Stomach (tissue), 9 donors: Measurements from ENCODE around the gene RPS19. TPM values are rescaled to one million over a fixed set of nuclear protein-coding genes. Genes with fewer than 3 reads are reported as not detected.
A peak's percentile ranks its signal among the peaks of the same experiment; 100 is the strongest.

Source experiments
- DNase-seq, 2 donors: peaks; one replicate each; pipeline versions ENCODE4 v3.0.0 to v3.0.0-alpha.2; 2013 to 2019
- H3K27ac ChIP-seq, 5 donors: fragments of 200-600 bp in 4 of 5; sonication (generic) in 4 of 5; one replicate each; pipeline ENCODE4 v1.5.1; 2013 to 2019; ENCODE audit warnings: mild to moderate bottlenecking in 1 of 5, moderate library complexity in 1 of 5
- H3K27me3 ChIP-seq, 3 donors: fragments of 200-600 bp; sonication (generic); one replicate each; pipeline ENCODE4 v1.5.1; 2017 to 2019; ENCODE audit warnings: mixed run types in 1 of 3
- H3K36me3 ChIP-seq, 4 donors: fragments of 200-600 bp; sonication (generic); 1 replicate in 3 of 4; 2 replicates in 1 of 4; pipeline ENCODE4 v1.5.1; 2016 to 2019
- H3K4me1 ChIP-seq, 4 donors: fragments of 200-600 bp; sonication (generic); one replicate each; pipeline ENCODE4 v1.5.1; 2016 to 2019
- H3K4me3 ChIP-seq, 4 donors: fragments of 200-600 bp; sonication (generic) in 3 of 4; one replicate each; pipeline ENCODE4 v1.5.1; 2016 to 2019; ENCODE audit warnings: mild to moderate bottlenecking in 1 of 4
- H3K9me3 ChIP-seq, 4 donors: fragments of 200-600 bp; sonication (generic); one replicate each; pipeline ENCODE4 v1.5.1; 2016 to 2019
- CTCF ChIP-seq, 7 experiments: fragments of 450-650 bp in 4 of 7; fragments of 200-600 bp in 3 of 7; sonication (generic) in 3 of 7; IDR thresholded peaks; one replicate each; pipeline ENCODE4 v1.5.1; 2016 to 2019; ENCODE audit warnings: antibody characterized with exemption in 7 of 7, control low read depth in 2 of 7, mild to moderate bottlenecking in 1 of 7
- EP300 ChIP-seq: sonication (generic); formaldehyde crosslinking; IDR thresholded peaks from one replicate; pipeline ENCODE4 v1.6.1; 2017; ENCODE audit warnings: antibody characterized with exemption
- POLR2A ChIP-seq, 4 donors: fragments of 450-650 bp; IDR thresholded peaks; one replicate each; pipeline ENCODE4 v1.6.1; 2016; ENCODE audit warnings: antibody characterized with exemption in 4 of 4, control low read depth in 2 of 4, mild to moderate bottlenecking in 1 of 4, moderate library complexity in 1 of 4
- POLR2AphosphoS5 ChIP-seq, 3 donors: sonication (generic); formaldehyde crosslinking; IDR thresholded peaks; one replicate each; pipeline ENCODE4 v1.6.1; 2016; ENCODE audit warnings: antibody characterized with exemption in 3 of 3
- WGBS, 5 donors: extraction: QIAGEN DNeasy Blood & Tissue Kit in 3 of 5; methylation state at CpG; one replicate each; pipeline versions ENCODE4 v1.1.5 to v1.1.7; 2013 to 2018; 5-methylcytosine and 5-hydroxymethylcytosine counted together
- intact Hi-C: fragments of 100-400 bp; cut with DNase I; formaldehyde crosslinking; loops from one replicate; pipeline ENCODE4 v1.15.1; 2023; ENCODE audit warnings: low total_unique reads
- polyA plus RNA-seq, 3 donors: library from polyadenylated mRNA; stranded (reverse); fragments of 200-250 nt; gene quantifications; one replicate each; pipeline ENCODE4 v1.2.3, GENCODE V29; 2013
- total RNA-seq, 5 donors: library from RNA; depleted of rRNA; stranded (reverse); fragments of >200 nt; gene quantifications; one replicate each; pipeline versions ENCODE4 v1.1.0 to v1.2.3, GENCODE V29; 2014 to 2016
- donor health status: healthy with polysubstance abuse.
- donor health status: Bipolar disorder and iron deficiency.
- donor health status: healthy.

The RPS19 gene
- total and polyA plus RNA-seq, 8 donors = 394 to 4,242 (median 1,438) TPM

GRCh38 chr19:41821003-41821735 is 38.9 kb upstream of the RPS19 start:
- no peak for TF ChIP-seq EP300
- TF ChIP-seq POLR2AphosphoS5 (IDR thresholded peaks at IDR 0.05) = no peak
- TF ChIP-seq CTCF (IDR thresholded peaks at IDR 0.05) = peak in 5 of 7 experiments; percentile 27 to 56 (median 31)
- no peak for TF ChIP-seq POLR2A (IDR thresholded peaks at IDR 0.05)
- intact Hi-C loops = no loop called here
- H3K27ac ChIP-seq = no peak overlapping the region
- H3K27me3 ChIP-seq = peaks cover 0 to 13% (median 0%) of the 10 kb centered on the region in 3 donors
- DNase-seq = peak; percentile 36 to 66
- WGBS, 5 donors = 33 to 39% (median 36%) methylated on average over 12 of the region's 12 CpGs
- H3K9me3 ChIP-seq = no peaks in the 10 kb centered on the region
- no peaks in the 10 kb centered on the region for H3K36me3 ChIP-seq
- no peak overlapping the region for H3K4me3 ChIP-seq
- no peaks in the 10 kb centered on the region for H3K4me1 ChIP-seq

- DNase-seq = no peak
- Histone ChIP-seq H3K36me3 (no peaks in the 10 kb centered on the region), H3K4me1 (peaks cover 0 to 1% (median 0%) of the 10 kb centered on the region in 4 donors), H3K4me3 (no peak overlapping the region), H3K27ac (no peak overlapping the region), H3K9me3 (no peaks in the 10 kb centered on the region), H3K27me3 (peaks cover 0 to 58% (median 14%) of the 10 kb centered on the region in 3 donors)
- 51 to 58% (median 55%) methylated on average over 10 to 13 of the region's 13 CpGs for WGBS, 5 donors
- TF ChIP-seq CTCF (IDR thresholded peaks at IDR 0.05) (no peak), POLR2A (IDR thresholded peaks at IDR 0.05) (no peak), EP300 (no peak), POLR2AphosphoS5 (IDR thresholded peaks at IDR 0.05) (no peak)
- intact Hi-C loops = no loop called here
Observed at GRCh38 chr19:41837981-41838708, 21.9 kb upstream of the RPS19 start.

- TF ChIP-seq CTCF (IDR thresholded peaks at IDR 0.05) (no peak), POLR2AphosphoS5 (IDR thresholded peaks at IDR 0.05) (no peak), POLR2A (IDR thresholded peaks at IDR 0.05) (no peak), EP300 (no peak)
- intact Hi-C loops = no loop called here
- 38 to 68% (median 52%) methylated on average over 1 to 2 of the region's 2 CpGs for WGBS, 5 donors
- H3K9me3 ChIP-seq = no peaks in the 10 kb centered on the region
- peaks cover 0 to 5% (median 0%) of the 10 kb centered on the region in 4 donors for H3K4me1 ChIP-seq
- no peaks in the 10 kb centered on the region for H3K36me3 ChIP-seq
- peaks cover 0 to 58% (median 14%) of the 10 kb centered on the region in 3 donors for H3K27me3 ChIP-seq
- no peak overlapping the region for H3K4me3 ChIP-seq
- no peak for DNase-seq
- H3K27ac ChIP-seq = no peak overlapping the region
Observed at GRCh38 chr19:41839211-41839610, 20.8 kb upstream of the RPS19 start.

GRCh38 chr19:41843371-41843770 is 16.7 kb upstream of the RPS19 start:
- H3K9me3 ChIP-seq = no peaks in the 10 kb centered on the region
- H3K27ac ChIP-seq = no peak overlapping the region
- no peaks in the 10 kb centered on the region for H3K36me3 ChIP-seq
- intact Hi-C loops = no loop called here
- H3K4me1 ChIP-seq = peaks cover 0 to 5% (median 0%) of the 10 kb centered on the region in 4 donors
- DNase-seq = no peak
- H3K4me3 ChIP-seq = no peak overlapping the region
- no peak for TF ChIP-seq CTCF (IDR thresholded peaks at IDR 0.05)
- no peak for TF ChIP-seq POLR2AphosphoS5 (IDR thresholded peaks at IDR 0.05)
- no peak for TF ChIP-seq EP300
- no peak for TF ChIP-seq POLR2A (IDR thresholded peaks at IDR 0.05)
- peaks cover 0 to 43% (median under 1%) of the 10 kb centered on the region in 3 donors for H3K27me3 ChIP-seq
- WGBS, 5 donors = 20 to 45% (median 35%) methylated on average over 7 of the region's 7 CpGs
